ENCODE results near the gene PEA15. TPM values are rescaled to one million over a fixed set of nuclear protein-coding genes. Genes with fewer than 3 reads are reported as not detected.

PEA15 gene
- total and polyA plus RNA-seq, 5 experiments from 2014 or later, result 3.9 to 13.2 (median 4.6) TPM

DNA sequence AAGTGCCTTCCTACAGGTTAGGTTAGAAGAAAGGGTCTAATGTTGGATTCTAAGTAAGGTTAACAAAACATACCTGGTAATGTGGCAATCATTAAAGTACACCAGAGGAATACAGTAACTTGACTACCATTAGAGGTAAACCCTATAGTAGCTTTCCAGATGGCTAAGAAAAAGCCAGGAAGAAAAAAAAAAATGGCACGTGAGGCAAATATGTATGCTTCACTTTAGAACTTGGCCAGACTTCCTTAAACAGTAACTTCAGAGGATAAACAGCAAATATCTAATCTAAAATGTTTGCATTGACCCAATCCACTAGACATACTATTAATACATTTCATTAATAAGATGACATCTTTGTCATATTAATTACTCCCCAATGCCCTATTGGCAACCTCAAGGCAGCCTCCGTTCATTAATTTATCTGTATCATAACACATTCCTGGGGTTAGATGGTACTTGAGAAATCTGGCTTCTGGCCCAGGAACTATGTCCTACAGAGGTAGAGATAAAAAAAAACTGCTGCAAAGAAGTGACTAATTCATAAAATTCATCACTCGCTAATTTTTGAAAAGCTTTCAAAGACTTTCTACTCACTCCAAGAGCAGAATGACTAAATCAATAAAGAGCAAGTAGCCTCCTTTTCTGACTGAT, 51.3 kb downstream of the PEA15 start:
- POLR2A ChIA-PET, result no interaction called here
- Mint-ChIP-seq H3K4me1 (peaks cover 21 to 57% (median 52%) of the 10 kb centered on the region in 4 donors), H3K9me3 (no peaks in the 10 kb centered on the region), H3K36me3 (peaks cover 0 to 49% (median 5%) of the 10 kb centered on the region in 3 donors), H3K4me3 (no peak overlapping the region), H3K27ac (peak overlapping the region in 5 of 10 donors; percentile 18 to 41 (median 27)), H3K27me3 (no peaks in the 10 kb centered on the region)
- DNase-seq, result no peak
- no peak for ATAC-seq

GRCh38 chr1:160257411-160258015, 52.3 kb downstream of the PEA15 start:
- Mint-ChIP-seq H3K27me3 (no peaks in the 10 kb centered on the region), H3K9me3 (no peaks in the 10 kb centered on the region), H3K36me3 (peaks cover 0 to 42% (median 4%) of the 10 kb centered on the region in 3 donors), H3K4me3 (peak overlapping the region in 1 of 10 donors; percentile 38), H3K4me1 (peaks cover 19 to 55% (median 49%) of the 10 kb centered on the region in 4 donors), H3K27ac (peak overlapping the region in 7 of 10 donors; percentile 14 to 90 (median 68))
- POLR2A ChIA-PET, result no interaction called here
- ATAC-seq (no peak), DNase-seq (no peak)

DNA sequence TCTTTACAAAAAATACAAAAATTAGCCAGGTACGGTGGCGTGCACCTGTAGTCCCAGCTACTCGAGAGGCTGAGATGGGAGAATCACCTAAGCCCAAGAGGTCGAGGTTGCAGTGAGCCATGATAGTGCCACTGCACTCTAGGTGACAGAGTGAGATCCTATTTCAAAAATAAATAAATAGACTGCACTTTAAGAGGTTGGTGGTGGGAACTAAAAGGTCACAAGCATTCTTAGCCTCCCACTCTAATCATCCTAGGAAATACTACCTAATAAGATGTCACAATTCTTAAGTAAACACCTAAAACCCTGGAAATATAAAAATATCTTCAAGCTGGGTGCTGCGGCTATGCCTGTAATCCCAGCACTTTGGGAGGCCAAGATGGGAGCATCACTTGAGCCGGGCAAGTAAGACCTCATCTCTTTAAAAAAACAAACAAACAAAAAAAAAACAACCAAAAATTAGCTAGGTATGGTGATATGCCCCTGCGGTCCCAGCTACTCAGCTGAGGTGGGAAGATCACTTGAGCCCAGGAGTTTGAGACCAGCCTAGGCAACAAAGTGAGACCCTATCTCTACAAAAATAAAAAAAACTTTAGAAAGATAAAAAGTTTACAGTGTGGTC, 53.1 kb downstream of the PEA15 start:
- no peak overlapping the region for H3K4me3 Mint-ChIP-seq
- POLR2A ChIA-PET, result interaction anchor here (0.9 kb wide), 1 partner anchor 27 kb away, joined by 3 read pairs; the partner anchor contains the start of gene PEX19
- no peak for ATAC-seq
- H3K27ac Mint-ChIP-seq, result peak overlapping the region in 4 of 10 donors; percentile 20 to 97 (median 62)
- H3K4me1 Mint-ChIP-seq, result peaks cover 15 to 60% (median 51%) of the 10 kb centered on the region in 4 donors
- no peaks in the 10 kb centered on the region for H3K27me3 Mint-ChIP-seq
- H3K9me3 Mint-ChIP-seq, result no peaks in the 10 kb centered on the region
- no peak for DNase-seq
- H3K36me3 Mint-ChIP-seq, result peaks cover 0 to 34% (median 2%) of the 10 kb centered on the region in 3 donors

DNA sequence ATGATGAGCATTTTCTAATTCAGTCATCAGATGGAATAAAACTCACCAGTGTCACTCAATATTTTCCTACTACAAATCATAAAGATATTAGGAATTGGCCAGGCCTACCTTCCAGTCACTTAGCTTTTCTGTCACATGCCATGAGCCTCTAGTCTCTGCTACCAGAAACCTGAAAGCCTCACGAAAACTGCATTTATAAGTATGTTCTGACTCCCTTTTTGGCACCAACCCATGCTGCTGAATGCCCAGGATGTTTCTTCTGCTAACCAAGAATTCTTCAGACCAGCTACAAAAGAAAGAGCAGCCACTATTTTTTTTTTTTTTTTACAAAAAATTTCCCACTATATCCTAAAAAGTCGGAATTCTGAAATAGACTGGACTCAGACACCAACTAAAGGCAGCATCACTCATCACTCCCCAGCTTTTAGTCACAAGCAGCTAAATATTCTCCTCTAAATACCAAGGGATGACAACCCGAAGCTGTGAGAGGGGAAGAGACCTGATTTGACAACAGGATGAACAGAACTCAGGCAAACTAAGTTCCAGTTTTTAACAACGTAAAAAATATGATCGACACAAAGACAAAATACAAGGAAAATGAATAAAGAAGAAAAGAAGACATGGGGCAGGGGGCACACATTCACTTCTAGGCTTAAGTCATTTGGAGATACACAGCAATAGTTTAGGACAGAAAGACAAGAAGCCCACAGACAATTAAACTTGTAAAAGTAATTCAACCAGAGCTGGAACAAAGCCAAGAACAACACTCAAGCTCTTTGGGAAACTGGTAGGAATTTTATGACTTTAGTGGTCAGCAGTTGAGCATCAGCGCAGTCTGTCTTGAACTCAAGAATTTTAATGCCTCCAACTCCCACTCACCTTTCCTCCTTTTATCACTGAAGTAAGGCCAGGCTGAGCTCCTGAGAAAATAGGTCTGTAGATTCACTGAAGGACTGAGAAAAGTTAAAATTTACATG, 55.5 kb downstream of the PEA15 start:
- H3K27ac Mint-ChIP-seq, result peak overlapping the region; percentile 96 to 100 (median 98)
- POLR2A ChIA-PET, result interaction anchor here (0.7 to 5.5 kb wide), 9 partner anchors 8 to 163 kb away, joined by 3 to 47 read pairs (median 4); partner anchors contain the start of genes IGSF8, PEA15 and PEX19
- peaks cover 16 to 66% (median 54%) of the 10 kb centered on the region in 4 donors for H3K4me1 Mint-ChIP-seq
- H3K4me3 Mint-ChIP-seq, result peak overlapping the region; percentile 95 to 99 (median 97)
- no peaks in the 10 kb centered on the region for H3K9me3 Mint-ChIP-seq
- DNase-seq, result no peak
- no peaks in the 10 kb centered on the region for H3K27me3 Mint-ChIP-seq
- ATAC-seq, result no peak
- H3K36me3 Mint-ChIP-seq, result peaks cover 0 to 22% (median 2%) of the 10 kb centered on the region in 3 donors

DNA sequence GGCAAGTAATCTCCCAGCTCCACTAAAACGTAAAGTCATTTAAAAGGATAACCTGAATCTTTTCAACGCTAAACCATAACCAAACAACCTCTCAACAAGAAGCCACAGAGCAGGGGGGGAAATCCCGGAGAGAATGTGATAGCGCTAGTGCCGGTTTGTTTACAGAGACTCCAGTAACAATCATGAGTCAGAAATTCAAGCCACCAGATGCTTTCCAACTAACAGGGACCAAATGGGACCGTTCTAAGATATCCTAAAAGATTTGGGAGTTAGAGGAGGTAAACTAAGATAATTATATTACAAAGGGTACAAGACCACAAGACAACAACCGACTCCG, 56.3 kb downstream of the PEA15 start:
- ATAC-seq (peak; percentile 70 to 71), DNase-seq (peak; percentile 32 to 85 (median 76))
- POLR2A ChIA-PET, result interaction anchor here (0.6 to 5.5 kb wide), 13 partner anchors 9 to 163 kb away, joined by 3 to 47 read pairs (median 5); partner anchors contain the start of genes IGSF8, PEA15 and PEX19
- Mint-ChIP-seq H3K36me3 (peaks cover 0 to 17% (median 2%) of the 10 kb centered on the region in 3 donors), H3K27me3 (no peaks in the 10 kb centered on the region), H3K4me1 (peaks cover 16 to 59% (median 48%) of the 10 kb centered on the region in 4 donors), H3K9me3 (no peaks in the 10 kb centered on the region), H3K4me3 (peak overlapping the region; percentile 95 to 99 (median 97)), H3K27ac (peak overlapping the region; percentile 96 to 100 (median 98))

DNA sequence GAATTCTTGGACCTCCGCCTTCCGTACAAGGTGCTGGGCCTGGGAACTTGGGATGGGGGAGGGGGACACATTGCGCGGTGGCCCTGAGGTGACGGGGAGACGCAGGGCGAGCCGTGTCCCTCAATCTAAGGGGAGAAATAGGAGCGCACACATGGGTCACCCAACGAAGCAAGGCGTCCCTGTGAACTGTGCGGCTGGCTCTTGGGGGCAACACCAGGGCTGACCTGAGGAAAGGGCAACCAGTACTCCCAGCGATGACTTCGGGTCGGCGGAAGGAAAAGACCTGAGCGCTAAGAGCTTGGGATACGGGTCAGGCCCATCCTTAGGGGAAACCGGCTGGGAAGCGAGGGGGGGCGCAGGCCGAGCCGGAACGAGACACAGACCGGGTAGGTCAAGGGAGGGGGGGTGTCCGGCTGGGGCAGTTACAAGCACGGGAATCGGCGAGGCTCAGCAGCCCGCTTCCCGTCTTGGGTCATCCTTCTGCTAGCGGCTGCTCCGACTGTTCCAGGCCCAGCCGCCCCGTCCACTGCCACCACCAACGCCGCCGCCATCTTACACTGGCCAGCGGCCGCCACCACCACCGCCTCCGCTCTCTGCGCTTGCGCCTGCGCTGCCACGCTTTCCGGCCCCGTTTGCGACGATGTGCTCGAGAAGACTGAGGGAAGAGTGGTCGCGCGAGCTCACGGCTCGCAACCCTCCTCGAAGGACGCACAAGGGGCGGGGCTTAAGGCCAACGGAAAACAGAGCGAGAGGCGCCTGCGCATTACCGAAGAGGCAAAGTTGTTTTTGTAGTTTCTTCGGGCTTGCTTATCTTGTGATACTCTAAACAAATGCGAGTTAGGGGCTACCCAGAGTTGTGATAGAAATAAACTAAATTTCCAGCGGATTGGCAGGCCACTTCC, 57.0 kb downstream of the PEA15 start, which contains the start of gene DCAF8:
DCAF8 (minus strand) TSS at position 657 of the 902 bp plus-strand sequence. CDS start 18,541 bp downstream, outside the sequence.
- Mint-ChIP-seq H3K27ac (peak within 1 kb of the TSS; percentile 96 to 100 (median 98)), H3K36me3 (peaks cover 0 to 17% (median 2%) of the 10 kb centered on the region in 3 donors), H3K4me1 (peaks cover 16 to 54% (median 45%) of the 10 kb centered on the region in 4 donors), H3K27me3 (no peaks in the 10 kb centered on the region), H3K4me3 (peak within 1 kb of the TSS; percentile 95 to 99 (median 97)), H3K9me3 (no peaks in the 10 kb centered on the region)
- POLR2A ChIA-PET, result interaction anchor here (0.6 to 5.5 kb wide), 19 partner anchors 9 to 230 kb away, joined by 3 to 47 read pairs (median 5); partner anchors contain the start of genes IGSF8, PEA15, PEX19 and PIGM
- ATAC-seq (peak; percentile 85 to 87), DNase-seq (peak; percentile 92 to 99 (median 96))

DNA sequence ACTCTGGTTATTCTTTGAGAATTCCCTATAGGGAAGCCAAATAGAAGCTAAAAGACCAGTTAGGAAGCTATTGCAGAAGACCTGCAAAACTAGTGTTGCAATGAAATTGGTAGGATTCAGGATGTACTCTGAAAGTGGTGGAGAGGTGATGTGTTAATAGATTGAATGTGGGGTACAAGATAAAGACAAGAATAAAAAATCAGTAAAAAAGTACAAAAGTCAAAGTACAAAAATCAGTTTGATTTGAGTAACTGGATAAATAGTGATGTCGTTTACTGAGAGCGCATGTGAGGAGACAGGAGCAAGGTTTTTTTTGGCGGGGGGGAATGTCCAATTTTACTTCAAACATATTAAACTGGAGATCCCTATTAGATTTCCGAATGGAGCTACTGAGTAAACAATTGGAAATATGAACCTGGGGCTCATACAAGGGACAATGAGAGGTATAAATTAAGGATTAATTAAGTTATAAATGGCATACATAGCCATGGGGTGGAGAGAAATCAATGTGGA, 59.7 kb downstream of the PEA15 start:
- no peak for DNase-seq
- H3K9me3 Mint-ChIP-seq, result no peaks in the 10 kb centered on the region
- no peak overlapping the region for H3K4me3 Mint-ChIP-seq
- H3K27ac Mint-ChIP-seq, result peak overlapping the region in 2 of 10 donors; percentile 6 to 35
- no peaks in the 10 kb centered on the region for H3K27me3 Mint-ChIP-seq
- ATAC-seq, result no peak
- POLR2A ChIA-PET, result interaction anchor here (5.5 kb wide), 1 partner anchor 20 kb away, joined by 47 read pairs; the partner anchor contains the start of gene PEX19
- peaks cover 0 to 2% (median 0%) of the 10 kb centered on the region in 3 donors for H3K36me3 Mint-ChIP-seq
- peaks cover 10 to 36% (median 22%) of the 10 kb centered on the region in 4 donors for H3K4me1 Mint-ChIP-seq

Other genes with a start within 250 kb of the PEA15 start
- gene PIGM, start 173.4 kb upstream of the PEA15 start, total RNA-seq, result 1 to 10 TPM; 9.6 to 9.7 TPM
- gene PIGM, start 173.4 kb upstream of the PEA15 start, polyA plus RNA-seq, result 1 to 10 TPM; 3.3 to 4.0 (median 3.8) TPM
- gene KCNJ10, start 135.2 kb upstream of the PEA15 start, total RNA-seq, result not detected
- gene KCNJ10, start 135.2 kb upstream of the PEA15 start, polyA plus RNA-seq, result under 1 TPM in 1 of 3 donors, not detected in 2; 0.29 TPM
- gene KCNJ9, start 123.8 kb upstream of the PEA15 start, total RNA-seq, result not detected
- gene KCNJ9, start 123.8 kb upstream of the PEA15 start, polyA plus RNA-seq, result under 1 TPM; 0.03 to 0.20 (median 0.10) TPM
- gene IGSF8, start 106.8 kb upstream of the PEA15 start, total RNA-seq, result 10 to 100 TPM; 67.9 to 71.5 TPM
- 10 to 100 TPM; 40.2 to 74.5 (median 56.9) TPM for gene IGSF8, start 106.8 kb upstream of the PEA15 start, polyA plus RNA-seq
- not detected for gene ATP1A2, start 89.6 kb upstream of the PEA15 start, total RNA-seq
- not detected for gene ATP1A2, start 89.6 kb upstream of the PEA15 start, polyA plus RNA-seq
- not detected for gene ATP1A4, start 53.8 kb upstream of the PEA15 start, total RNA-seq
- gene ATP1A4, start 53.8 kb upstream of the PEA15 start, polyA plus RNA-seq, result not detected
- not detected for gene CASQ1, start 14.8 kb upstream of the PEA15 start, total RNA-seq
- gene CASQ1, start 14.8 kb upstream of the PEA15 start, polyA plus RNA-seq, result not detected
- 100 to 1,000 TPM; 256 TPM for gene DCAF8, start 57.2 kb downstream of the PEA15 start, total RNA-seq
- gene DCAF8, start 57.2 kb downstream of the PEA15 start, polyA plus RNA-seq, result 10 to 100 TPM; 46.9 to 51.6 (median 49.5) TPM
- gene PEX19, start 79.7 kb downstream of the PEA15 start, total RNA-seq, result 10 to 100 TPM; 67.6 to 72.1 TPM
- 10 to 100 TPM; 49.7 to 56.2 (median 53.1) TPM for gene PEX19, start 79.7 kb downstream of the PEA15 start, polyA plus RNA-seq
- 100 to 1,000 TPM; 115 to 120 TPM for gene COPA, start 137.9 kb downstream of the PEA15 start, total RNA-seq
- gene COPA, start 137.9 kb downstream of the PEA15 start, polyA plus RNA-seq, result 100 to 1,000 TPM; 101 to 124 (median 120) TPM
- gene NCSTN, start 138.0 kb downstream of the PEA15 start, total RNA-seq, result 10 to 100 TPM; 70.3 to 76.4 TPM
- gene NCSTN, start 138.0 kb downstream of the PEA15 start, polyA plus RNA-seq, result 10 to 100 TPM; 56.8 to 64.2 (median 63.5) TPM
- under 1 TPM; 0.38 to 0.47 TPM for gene NHLH1, start 161.7 kb downstream of the PEA15 start, total RNA-seq
- not detected for gene NHLH1, start 161.7 kb downstream of the PEA15 start, polyA plus RNA-seq
- gene VANGL2, start 195.2 kb downstream of the PEA15 start, total RNA-seq, result under 1 TPM; 0.10 to 0.14 TPM
- gene VANGL2, start 195.2 kb downstream of the PEA15 start, polyA plus RNA-seq, result not detected

All from naive thymus-derived CD8-positive, alpha-beta T cell (primary cell).